ENCODE measurements around the gene DSCAM.

- TF ChIP-seq POLR2A (IDR thresholded peaks at IDR 0.05): no peak
- TF ChIP-seq, protein P1, sequence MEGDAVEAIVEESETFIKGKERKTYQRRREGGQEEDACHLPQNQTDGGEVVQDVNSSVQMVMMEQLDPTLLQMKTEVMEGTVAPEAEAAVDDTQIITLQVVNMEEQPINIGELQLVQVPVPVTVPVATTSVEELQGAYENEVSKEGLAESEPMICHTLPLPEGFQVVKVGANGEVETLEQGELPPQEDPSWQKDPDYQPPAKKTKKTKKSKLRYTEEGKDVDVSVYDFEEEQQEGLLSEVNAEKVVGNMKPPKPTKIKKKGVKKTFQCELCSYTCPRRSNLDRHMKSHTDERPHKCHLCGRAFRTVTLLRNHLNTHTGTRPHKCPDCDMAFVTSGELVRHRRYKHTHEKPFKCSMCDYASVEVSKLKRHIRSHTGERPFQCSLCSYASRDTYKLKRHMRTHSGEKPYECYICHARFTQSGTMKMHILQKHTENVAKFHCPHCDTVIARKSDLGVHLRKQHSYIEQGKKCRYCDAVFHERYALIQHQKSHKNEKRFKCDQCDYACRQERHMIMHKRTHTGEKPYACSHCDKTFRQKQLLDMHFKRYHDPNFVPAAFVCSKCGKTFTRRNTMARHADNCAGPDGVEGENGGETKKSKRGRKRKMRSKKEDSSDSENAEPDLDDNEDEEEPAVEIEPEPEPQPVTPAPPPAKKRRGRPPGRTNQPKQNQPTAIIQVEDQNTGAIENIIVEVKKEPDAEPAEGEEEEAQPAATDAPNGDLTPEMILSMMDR (IDR thresholded peaks at IDR 0.05): no peak
These were observed 77.7 kb downstream of the DSCAM start for GRCh38 chr21:40769231-40769630.

Measured in uterus (tissue), 2 donors.